Measurements from ENCODE around the gene KCNQ1.

Gene KCNQ1

DNA sequence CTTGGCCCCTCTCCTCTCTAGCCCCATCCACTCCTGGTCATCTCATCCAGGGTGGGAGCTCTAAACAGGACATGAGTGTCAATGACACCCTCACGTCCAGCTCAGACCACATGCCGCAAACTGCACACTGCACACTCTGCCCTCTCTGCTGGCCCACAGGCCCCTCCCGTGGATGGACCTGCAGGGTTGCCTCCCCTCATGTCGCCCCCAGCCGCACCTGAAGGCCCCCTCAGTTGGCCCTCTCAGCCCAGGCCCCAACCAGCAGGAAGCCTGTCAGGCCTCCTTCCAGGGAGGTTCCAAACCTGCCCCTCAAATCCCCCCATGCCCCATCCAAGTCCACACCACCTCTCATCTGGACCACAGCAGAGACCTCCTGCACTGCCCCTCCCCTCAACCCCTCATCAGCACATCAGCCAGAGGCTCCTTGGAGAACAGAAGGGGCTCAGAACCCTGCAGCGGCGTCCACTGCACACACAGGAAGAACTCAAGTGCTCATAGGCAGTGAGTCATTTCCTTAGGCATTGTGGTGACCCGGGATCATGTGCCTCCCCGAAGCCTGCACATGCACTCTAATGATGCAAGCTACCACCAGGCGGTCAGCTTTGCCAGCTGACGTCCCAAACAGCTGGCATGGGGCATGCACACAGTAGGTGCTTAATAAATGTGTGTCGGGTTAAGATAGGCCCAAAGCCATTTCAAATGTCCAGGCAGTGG, 453.7 kb downstream of the KCNQ1 start:
- DNase-seq = no peak
